Stimulated activated CD4-positive, alpha-beta T cell treated with anti-CD3 and anti-CD28 coated beads, Interleukin-4, amount 100 ng/mL, for 48 hours (primary cell): ENCODE data around the gene KNDC1.

ENCODE experiments used
- DNase-seq, 2 donors: peaks; one replicate each; pipeline ENCODE4 v3.0.0-alpha.2; 2020; ENCODE audit warnings: low read depth in 2 of 2

KNDC1 gene

GRCh38 chr10:133206356-133207040 lies 46.5 kb downstream of the KNDC1 start:
- no peak for DNase-seq

GRCh38 chr10:133207041-133207600 lies 47.1 kb downstream of the KNDC1 start:
- no peak for DNase-seq

- DNase-seq = no peak
Observed at GRCh38 chr10:133207627-133208026, 47.6 kb downstream of the KNDC1 start.

- DNase-seq = no peak
Observed at GRCh38 chr10:133208466-133208865, 48.4 kb downstream of the KNDC1 start.

GRCh38 chr10:133209117-133209516 lies 49.1 kb downstream of the KNDC1 start:
- DNase-seq = no peak

- no peak for DNase-seq
Observed at GRCh38 chr10:133209641-133210040, 49.6 kb downstream of the KNDC1 start.

GRCh38 chr10:133210398-133211140 lies 50.5 kb downstream of the KNDC1 start:
- no peak for DNase-seq

GRCh38 chr10:133211141-133211830 lies 51.3 kb downstream of the KNDC1 start:
- DNase-seq = no peak

GRCh38 chr10:133211959-133212852 lies 52.2 kb downstream of the KNDC1 start:
- DNase-seq = no peak

- DNase-seq = no peak
Observed at GRCh38 chr10:133212853-133213494, 53.0 kb downstream of the KNDC1 start.

- no peak for DNase-seq
Observed at GRCh38 chr10:133213641-133214467, 53.8 kb downstream of the KNDC1 start.

GRCh38 chr10:133214468-133215410 lies 54.7 kb downstream of the KNDC1 start:
- no peak for DNase-seq

GRCh38 chr10:133215586-133215985 lies 55.6 kb downstream of the KNDC1 start:
- no peak for DNase-seq

GRCh38 chr10:133216776-133217175 lies 56.8 kb downstream of the KNDC1 start:
- DNase-seq = no peak

GRCh38 chr10:133217800-133218589 lies 58.0 kb downstream of the KNDC1 start:
- no peak for DNase-seq

GRCh38 chr10:133218891-133219290 lies 58.9 kb downstream of the KNDC1 start:
- no peak for DNase-seq

- DNase-seq = no peak
Observed at GRCh38 chr10:133219782-133220181, 59.8 kb downstream of the KNDC1 start.

GRCh38 chr10:133221331-133221730 lies 61.3 kb downstream of the KNDC1 start:
- DNase-seq = no peak
